Measurements from ENCODE around the gene CRYBA4.

- TF ChIP-seq CTCF (IDR thresholded peaks at IDR 0.05) (no peak), POLR2A (IDR thresholded peaks at IDR 0.05) (no peak)
Observed at GRCh38 chr22:26608129-26608528, 13.6 kb upstream of the CRYBA4 start.
